Activated CD8-positive, alpha-beta memory T cell treated with anti-CD3 and anti-CD28 coated beads, Interleukin-2, amount 50 U/mL, for 4 hours (primary cell): ENCODE results near the gene DOCK8.

Source experiments
- DNase-seq: peaks from one replicate; pipeline ENCODE4 v3.0.0-alpha.2; 2020

Gene DOCK8

DNA sequence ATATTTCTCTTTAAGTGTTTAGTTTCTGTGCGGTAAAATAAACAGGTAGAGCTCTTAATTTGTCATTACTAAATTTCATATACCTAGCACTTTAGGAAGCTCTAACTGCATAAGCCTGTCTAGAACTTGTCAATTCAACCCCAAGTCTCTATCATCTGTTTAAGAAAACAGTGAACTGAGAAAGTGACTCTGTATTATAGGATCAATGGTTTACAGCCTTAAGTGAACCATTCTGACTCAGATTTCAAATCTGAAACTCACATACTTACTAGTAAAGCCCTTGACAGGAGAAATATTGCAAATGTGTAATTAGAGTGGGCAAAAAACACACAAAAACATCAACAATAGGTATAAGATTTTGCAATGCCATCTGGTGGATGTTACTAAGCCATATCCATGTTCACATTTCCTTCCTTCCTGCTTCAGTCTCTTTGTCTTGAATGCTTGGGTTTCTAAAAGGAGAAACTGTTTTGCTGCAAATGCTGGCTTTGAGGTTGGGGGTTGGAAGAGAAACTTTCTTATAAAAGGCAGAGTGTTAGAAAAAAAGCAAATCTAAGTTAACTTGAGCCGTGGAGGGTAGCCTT lies 101.8 kb downstream of the DOCK8 start:
- DNase-seq = no peak

DNA sequence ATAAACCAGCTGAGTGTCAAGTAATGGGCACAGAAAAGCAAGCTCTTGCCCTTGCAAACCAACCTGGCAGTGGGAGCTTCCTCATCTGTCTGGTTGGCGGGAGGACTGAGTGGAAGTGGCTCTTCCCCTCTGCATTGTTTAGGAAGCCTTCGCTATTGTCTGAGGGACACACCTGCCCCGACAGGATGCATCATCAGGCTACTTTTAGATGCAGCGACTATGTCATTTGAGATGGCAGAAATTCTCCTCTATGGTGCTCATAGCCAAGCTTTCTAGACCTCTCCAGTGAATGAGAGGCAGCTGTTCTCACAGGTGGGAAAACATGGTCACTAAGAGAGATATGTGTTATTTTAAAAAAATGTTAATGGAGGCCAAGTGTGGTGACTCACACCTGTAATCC lies 104.0 kb downstream of the DOCK8 start:
- no peak for DNase-seq

DNA sequence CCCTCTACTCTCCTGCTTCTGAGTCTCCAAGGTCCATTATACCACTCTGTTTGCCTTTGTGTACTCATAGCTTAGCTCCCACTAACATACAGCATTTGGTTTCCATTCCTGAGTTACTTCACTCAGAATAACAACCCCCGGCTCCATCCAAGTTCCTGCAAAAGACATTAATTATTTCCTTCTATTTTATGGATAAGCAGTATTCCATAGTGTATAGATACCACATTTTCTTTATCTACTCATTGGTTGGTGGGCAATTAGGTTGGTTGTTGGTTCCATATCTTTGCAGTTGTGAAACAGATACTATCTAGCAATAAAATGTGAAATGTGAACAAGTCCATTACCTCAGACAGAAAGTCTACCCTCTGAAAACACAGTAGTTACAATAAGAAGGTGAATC lies 110.3 kb downstream of the DOCK8 start:
- no peak for DNase-seq

DNA sequence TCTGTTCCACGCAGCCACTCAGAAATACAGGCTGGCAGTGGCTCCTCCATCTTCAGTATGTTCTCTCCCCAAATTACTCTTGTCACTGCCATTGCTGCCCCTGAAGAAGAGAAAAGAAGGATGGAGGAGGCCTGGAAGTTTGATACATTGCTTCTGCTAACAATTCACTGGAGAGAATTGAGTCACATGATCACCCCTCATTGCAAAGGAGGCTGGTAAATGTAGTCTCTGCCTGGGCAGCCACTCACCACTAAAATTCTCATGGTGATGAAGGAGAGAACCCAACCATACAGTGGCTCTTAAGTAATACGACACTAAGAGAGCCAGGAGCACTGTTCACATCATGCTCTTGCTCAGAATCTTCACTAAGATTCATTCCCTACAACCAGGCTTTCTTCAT lies 112.0 kb downstream of the DOCK8 start:
- DNase-seq = no peak

DNA sequence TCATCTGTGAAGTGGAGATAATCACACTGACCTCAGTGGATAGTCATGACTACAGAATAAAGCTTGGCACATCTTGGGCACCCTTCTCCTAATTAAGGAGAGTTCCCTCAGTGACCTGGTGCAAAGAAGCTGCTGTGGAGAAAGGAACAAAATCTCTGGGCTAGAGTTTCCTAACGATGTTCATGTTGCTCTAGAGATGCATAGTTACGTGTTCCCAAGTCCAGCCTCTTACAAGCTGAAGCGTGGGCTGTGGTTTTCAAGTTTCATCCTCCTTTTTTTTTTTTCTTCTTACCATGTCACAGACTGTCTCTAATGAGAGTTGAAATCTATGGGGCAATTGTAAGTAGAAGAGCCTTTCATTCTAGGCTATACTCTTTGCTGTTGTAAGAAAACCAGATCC lies 113.8 kb downstream of the DOCK8 start:
- DNase-seq = no peak

DNA sequence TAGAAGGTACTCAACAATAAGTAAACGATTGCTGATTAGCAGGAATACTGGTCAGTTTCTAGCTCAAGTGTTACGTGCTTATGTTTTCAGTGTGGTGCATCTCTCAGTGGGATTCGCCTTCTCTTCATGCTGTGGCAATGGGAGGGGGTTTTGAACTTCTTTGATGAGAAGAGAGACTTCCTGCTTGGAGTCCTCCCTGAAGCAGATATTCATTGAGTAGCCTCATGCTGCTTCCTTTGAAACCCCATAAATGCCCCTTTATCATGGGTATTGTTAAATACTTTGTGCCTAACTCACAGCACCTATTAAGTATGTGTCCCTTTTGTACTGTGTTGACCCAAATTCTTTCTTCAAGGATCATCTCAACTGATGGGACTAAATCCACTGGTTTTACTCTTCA lies 116.5 kb downstream of the DOCK8 start:
- DNase-seq = no peak

DNA sequence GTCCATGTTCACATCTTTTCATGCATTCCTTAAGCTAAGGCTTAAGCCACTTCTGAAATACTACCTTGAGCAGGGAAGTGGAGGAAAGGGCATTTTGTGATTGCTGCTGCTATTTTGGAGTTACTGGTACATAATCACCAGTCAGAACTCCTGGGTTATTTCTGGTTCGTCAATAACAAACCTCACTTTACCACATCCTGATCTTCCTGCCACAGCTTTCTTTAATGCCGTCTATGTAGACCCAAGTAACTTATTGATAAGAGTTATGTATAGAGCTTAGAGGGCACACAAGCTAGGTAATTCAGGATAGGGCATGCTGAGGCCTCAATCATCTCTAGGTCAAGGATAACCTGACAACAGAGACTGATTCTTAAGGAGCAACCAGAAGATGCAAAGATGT lies 120.7 kb downstream of the DOCK8 start:
- DNase-seq = no peak

DNA sequence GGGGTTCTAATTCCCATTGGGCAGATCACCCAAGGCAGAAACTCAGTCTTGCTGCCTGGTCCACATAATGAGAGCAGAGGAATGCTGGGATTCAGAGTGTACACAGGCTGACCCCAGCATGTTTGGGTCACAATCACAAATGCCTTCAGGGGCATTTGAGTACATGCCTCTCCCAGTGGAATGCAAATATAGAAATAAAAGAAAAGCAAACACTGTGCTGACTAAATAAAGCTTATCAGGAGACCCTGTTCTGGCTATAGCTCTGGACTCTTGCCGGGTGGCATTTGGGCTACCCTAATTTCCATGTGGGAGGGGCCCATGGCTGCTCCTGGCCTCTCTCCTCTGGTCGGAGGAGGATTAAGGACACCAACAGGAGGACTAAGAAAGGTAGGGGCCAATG lies 121.4 kb downstream of the DOCK8 start:
- DNase-seq = no peak

DNA sequence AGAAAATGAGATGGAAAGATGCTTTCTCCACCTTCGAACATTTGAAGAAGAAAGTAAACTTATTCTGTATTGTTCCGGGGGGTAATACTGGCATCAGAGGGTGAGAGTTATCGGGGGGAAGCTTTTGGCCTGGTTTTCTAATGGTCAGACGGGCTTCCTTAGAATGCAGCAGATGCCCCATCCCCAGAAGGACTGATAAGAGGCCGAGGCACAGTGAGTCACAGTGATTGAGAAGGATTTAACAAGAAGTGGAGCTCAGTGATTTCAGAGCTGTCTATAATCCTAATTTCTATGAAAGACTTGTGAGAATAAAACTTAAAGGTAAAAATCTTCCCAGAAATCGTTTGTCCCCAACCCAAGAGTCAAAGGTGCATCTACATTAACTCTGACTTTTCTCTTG lies 123.9 kb downstream of the DOCK8 start:
- no peak for DNase-seq

DNA sequence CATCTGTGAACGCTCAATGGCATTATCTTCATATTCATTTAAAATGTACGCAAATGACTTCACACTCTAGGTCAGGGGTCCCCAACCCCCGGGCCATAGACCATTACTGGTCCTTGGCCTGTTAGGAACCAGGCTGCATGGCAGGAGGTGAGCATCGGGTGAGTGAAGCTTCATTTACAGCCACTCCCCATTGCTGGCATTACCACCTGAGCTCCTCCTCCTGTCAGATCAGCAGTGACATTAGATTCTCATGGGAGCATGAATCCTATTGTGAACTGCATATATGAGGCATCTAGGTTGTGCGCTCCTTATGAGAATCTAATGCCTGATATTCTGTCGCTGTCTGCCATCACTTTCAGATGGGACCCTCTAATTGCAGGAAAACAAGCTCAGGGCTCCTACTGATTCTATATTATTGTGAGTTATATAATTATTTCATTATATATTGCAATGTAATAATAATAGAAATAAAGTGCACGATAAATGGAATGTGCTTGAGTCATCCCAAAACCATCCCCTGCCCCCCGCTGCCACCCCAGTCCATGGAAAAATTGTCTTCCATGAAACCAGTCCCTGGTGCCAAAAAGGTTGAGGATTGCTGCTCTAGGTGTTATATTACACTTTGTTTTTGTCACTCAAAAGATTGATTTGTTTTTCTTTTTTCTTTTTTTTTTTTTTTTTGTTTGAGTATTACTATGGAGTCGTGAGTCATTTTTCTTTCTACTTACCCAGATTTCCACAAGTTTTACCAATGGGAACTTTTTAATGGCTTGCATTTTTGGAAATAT lies 127.2 kb downstream of the DOCK8 start:
- no peak for DNase-seq

DNA sequence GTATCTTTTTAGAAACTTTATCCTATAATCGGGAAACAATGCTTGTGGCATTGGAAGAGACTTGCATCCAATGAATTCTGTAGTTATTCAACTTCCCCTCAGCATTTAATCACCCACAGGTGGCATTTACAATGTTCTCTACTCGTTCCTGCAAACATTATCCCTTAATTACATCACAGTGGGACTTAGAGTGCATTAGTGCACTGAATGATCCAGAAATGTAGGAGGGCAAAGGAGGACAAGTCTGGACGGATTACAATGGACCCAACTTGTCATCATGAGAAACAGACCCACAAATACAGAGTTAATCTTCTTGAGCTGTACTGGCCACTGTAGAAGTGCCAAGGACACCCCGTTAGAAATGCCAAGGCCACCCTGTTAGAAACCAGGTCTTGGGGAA lies 129.1 kb downstream of the DOCK8 start:
- no peak for DNase-seq

DNA sequence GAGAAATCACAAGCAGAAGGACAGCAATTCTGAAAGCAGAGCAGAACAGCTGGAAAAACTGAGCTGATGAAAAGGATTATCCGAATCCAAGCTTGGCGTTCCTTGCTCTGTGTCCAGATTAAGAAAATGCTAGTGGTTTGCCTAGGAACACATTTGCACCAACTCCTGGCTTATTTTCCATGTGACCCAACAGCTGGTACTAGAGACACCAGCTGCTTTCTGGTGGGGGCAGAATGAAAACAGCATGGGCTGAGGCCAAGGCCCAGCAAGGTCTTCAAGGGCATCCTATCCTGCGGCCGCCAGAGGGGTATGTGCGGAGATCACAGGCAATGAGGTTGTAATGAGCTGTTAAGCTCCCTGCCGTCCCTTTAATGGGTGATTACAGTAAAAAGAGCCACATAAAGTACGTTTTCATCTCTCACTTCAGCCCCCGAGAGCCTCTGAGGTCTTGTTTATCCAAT lies 131.5 kb downstream of the DOCK8 start:
- DNase-seq = no peak

DNA sequence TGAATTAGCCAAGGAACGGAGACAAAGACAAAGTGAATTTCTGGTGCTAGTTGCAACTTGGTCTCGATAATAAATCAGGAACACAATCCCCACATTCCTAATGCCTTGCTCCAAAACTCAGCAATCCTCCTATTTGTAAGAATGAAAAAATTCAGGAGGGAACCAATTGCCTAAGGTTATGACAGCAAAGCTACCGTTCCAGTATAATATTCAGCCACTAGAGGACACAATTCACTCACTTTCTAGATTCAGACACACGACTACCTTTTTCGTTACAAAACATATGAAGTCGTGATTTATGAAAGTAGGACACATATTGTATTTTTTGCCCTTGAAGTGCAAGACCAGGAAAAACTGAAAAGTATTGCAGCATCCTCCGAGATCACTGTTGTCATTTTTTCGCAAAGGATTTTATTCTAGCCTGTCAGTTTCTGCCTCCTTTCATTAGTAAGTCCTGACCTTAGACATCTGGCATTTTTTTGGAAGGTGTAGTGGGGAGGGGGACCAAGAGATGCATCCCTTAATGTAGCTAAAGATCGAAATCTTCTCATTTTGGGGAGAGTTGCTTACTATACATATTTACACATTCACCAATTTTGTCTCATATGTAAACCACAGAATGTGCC lies 133.1 kb downstream of the DOCK8 start:
- no peak for DNase-seq

DNA sequence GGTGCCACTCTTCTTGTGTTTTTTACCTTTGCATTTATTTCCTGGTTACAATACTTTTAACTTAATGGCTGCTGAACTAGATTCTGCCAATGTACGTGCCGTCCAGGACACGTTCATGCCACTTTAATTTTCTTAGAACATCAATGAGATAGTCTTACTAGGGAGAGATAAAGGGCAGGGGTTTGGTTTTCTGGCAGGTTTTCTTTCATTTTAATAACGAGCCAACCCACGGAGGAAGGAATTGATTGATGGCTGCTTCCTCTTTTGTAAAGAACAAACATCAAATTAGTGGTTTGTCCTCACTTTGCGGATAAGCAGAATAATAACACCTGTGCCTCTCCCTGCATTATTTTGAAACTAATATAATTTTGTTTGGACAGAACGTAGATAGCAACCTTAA lies 135.7 kb downstream of the DOCK8 start:
- DNase-seq = no peak

DNA sequence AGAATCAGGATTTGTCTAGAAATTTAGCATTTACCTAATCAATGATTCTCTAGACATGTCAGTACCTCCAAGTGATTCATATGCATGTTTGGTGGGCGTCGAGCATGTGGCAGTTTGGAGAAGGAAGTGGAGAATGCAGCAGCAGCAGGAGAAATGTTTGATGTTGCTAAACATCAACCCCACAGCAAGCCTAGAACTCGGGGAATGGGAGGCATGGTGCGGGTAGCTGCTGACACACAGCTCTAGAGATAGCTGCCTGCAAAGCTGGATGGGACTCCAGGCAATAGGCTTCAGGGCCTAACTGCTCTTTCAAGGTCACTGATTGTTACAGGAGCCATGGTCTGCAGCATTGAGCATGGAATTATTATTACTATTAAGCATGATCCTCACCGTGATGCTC lies 137.3 kb downstream of the DOCK8 start:
- no peak for DNase-seq

DNA sequence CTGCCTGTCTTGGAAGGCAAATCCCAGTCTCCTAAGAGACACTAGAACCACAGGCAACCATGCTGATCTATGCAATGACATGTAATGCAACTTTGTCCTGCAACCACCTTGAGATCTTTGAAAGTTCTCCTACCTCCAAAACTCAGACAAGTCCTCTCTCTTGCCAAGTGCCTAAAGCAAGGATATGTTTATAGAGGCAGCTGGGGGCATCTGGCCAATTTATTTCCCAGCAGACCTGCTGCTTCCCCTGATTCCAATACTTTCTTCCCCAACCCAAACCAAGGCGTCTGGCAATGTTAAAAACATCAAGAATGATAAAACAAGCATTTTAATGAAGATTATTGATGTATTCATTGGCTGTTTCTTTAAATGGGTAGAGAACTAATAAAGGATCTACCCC lies 138.4 kb downstream of the DOCK8 start:
- no peak for DNase-seq

DNA sequence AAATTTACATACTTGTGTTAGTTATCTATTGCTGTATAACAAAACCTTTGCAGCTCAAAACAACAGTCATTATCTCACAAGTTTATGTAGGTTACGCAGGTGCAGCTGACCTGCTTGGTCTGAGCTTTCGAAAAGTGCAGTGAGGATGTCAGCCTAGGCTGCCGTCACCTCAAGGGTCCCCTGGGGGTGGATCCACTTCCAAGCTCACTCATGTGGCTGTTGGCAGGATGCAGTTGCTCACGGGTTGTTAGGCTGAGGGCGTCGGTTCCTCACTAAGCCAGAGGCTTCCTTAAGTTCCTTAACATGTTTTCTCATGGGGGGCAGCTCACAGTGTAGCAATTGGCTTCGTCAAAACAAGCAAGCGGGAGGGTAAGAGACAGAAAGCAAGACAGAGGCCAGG lies 139.8 kb downstream of the DOCK8 start:
- no peak for DNase-seq

DNA sequence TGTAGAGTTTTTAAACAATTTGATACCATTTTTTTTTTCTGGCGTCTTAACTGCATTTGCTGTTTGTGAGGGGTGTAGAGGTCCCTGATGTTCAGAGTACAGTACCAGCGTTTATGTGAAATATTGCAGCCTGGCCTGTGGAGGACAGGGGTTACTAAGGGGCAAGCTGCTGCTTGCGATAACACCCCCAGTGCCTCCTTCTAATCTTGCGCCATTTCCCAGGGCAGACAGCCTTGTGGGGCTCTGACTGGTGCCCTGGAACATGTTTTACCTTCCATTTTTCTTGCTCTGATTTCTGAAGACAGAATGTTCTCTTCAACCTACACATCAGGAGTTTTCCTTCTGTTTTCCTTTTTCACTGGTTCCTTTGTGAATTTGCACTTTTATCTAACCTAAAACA lies 142.9 kb downstream of the DOCK8 start:
- DNase-seq = no peak

DNA sequence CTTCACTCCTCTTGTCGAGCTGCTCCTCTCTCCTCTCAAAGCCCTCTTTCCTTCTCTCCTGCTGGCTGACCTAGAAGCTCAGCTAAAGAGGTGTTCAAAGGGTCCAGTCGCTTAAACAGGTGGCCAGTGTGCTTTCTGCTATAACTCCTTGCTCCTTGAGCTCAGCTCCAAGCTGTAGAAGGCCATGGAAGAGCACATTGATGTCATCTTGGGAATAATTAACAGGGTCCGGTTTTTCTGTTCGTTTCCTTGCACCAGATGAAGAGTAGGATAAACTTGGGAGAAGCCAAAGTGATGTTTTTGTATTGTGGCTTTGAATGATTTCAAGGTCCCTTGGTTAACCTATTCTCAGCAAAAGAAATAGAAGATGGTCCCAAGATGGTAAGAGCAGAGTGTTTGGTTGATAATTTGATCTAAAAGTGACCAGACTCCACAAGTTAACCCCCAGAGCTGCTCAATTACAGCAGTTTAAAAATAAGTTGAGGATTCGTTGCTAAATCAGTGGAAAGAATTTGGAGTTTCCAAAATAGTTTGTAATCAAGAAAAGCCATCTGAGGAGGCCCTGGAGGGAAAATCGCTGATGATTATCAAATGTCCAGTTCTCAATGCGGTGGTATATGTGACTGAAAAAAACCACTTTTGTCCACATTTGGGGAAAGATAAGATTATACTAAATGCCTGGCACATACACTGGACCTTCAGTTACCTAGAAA lies 148.1 kb downstream of the DOCK8 start:
- DNase-seq = no peak

DNA sequence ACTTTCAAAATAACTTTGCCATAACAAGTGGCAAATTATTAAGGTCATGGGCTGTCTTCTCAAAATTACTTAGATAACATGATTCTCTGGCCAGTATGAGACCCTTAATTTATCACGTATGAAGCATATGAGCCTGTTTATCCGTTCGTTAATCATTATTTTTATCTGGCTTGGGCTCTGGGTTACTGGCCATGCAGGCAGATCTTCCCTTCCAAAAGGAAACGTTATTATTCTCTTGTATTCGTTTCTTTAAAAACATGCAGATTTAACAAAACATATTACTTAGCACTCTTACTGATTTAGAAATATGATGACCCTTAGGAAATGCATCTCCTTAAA lies 148.6 kb downstream of the DOCK8 start:
- DNase-seq = no peak

DNA sequence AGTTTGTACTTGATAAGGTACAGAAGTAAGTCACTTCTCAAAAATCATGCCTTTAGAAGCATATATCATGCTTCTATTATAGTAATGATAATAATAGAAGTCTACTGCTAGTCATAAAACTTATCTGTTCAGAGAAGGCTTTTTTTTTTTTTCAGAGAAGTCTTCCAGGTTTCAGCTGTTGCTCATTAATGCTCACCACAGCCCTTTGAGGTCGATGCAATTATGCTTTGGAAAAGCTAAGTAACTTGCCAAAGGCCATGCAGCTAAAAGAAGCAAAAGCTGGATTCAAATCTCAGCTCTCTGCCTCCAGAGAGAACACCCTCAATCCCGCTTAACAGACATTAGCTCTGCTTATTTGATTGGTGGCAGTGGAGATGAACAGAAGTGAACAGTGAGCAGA lies 150.8 kb downstream of the DOCK8 start:
- no peak for DNase-seq

DNA sequence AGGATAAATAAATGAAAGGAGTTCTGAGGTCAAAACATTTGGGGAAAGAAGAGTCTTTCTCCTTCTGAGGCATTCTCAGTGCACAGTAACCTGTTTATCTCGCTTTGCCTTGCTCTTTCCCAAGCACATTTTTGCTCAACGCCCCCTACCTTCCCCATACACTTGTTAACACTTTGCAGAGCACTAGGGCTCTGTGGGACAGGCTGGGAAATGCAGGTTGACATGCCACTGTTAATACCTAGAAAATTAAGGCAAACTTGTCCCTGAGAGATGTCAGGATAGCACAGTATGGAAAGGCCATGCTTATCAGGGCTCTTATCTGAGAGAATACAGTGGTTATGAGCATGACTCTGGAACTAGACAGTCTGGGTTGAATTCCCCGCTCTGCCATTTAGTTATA lies 152.0 kb downstream of the DOCK8 start:
- no peak for DNase-seq

DNA sequence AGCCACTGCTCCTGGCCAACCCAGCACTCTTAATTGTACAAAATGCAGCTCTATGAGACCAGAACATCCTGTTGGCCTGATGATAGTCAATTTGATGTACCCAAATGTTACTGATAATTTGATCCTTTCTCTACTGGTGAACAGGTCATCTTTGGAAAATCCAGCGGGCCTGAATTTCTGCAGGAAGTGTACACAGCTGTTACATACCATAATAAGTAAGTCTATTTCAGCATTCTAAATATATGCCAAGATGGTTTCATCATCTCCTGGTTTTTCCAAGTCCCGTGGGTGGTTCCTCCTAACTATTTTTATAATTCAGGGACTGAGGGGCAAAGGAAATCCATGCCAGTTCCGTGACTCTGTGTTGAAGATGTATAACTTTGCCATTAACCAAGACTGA lies 155.4 kb downstream of the DOCK8 start:
- no peak for DNase-seq

DNA sequence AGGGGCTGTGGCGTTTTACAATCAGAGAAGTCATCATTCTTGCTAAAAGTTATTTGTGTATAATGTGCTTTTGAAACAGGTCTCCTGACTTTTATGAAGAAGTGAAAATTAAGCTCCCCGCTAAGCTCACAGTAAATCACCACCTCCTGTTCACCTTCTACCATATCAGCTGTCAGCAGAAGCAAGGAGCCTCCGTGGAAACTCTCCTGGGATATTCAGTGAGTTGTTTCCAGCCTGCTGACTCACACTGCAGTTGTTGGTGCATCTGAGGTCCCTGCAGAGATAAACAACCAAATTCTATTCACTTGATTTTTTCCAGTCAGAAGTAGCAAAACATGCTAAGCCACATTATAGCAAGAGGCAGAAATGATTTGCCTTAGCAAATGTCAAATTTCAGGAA lies 156.7 kb downstream of the DOCK8 start:
- DNase-seq = no peak
